Measurements from ENCODE around the gene CATSPERD.
A peak's percentile ranks its signal among the peaks of the same experiment; 100 is the strongest.

Gene CATSPERD

GRCh38 chr19:5809053-5809452 lies 88.6 kb downstream of the CATSPERD start:
- DNase-seq: no peak

GRCh38 chr19:5809469-5809868 lies 89.0 kb downstream of the CATSPERD start:
- DNase-seq: no peak

GRCh38 chr19:5811117-5811516 lies 90.7 kb downstream of the CATSPERD start:
- no peak for DNase-seq

GRCh38 chr19:5814123-5814851 lies 93.8 kb downstream of the CATSPERD start:
- no peak for DNase-seq

- no peak for DNase-seq
Measured at GRCh38 chr19:5814852-5815246, 94.4 kb downstream of the CATSPERD start.

GRCh38 chr19:5817218-5817617 lies 96.8 kb downstream of the CATSPERD start:
- no peak for DNase-seq

- DNase-seq: no peak
Measured at GRCh38 chr19:5818594-5818993, 98.2 kb downstream of the CATSPERD start.

- DNase-seq: no peak
Measured at GRCh38 chr19:5820785-5821184, 100.3 kb downstream of the CATSPERD start.

- no peak for DNase-seq
Measured at GRCh38 chr19:5821521-5822180, 101.2 kb downstream of the CATSPERD start.

GRCh38 chr19:5822181-5822844 lies 101.9 kb downstream of the CATSPERD start:
- DNase-seq: no peak

- no peak for DNase-seq
Measured at GRCh38 chr19:5823579-5824281, 103.3 kb downstream of the CATSPERD start.

- no peak for DNase-seq
Measured at GRCh38 chr19:5824751-5825150, 104.3 kb downstream of the CATSPERD start.

- no peak for DNase-seq
Measured at GRCh38 chr19:5825178-5825577, 104.7 kb downstream of the CATSPERD start.

- no peak for DNase-seq
Measured at GRCh38 chr19:5826531-5827341, 106.3 kb downstream of the CATSPERD start.

- no peak for DNase-seq
Measured at GRCh38 chr19:5827342-5827890, 107.0 kb downstream of the CATSPERD start.

- peak; percentile 77 for DNase-seq
Measured at GRCh38 chr19:5827891-5828660, 107.6 kb downstream of the CATSPERD start.
